GM19099 (cell line): ENCODE measurements around the gene ITCH.

ENCODE experiments used
- POLR2A ChIP-seq: IDR thresholded peaks from 3 replicates; pipeline ENCODE4 v1.6.1; 2011; ENCODE audit warnings: low read depth; ENCODE audit not compliant: insufficient read length; ENCODE audit errors: extremely low read depth

Gene ITCH

GRCh38 chr20:34403063-34403827, 40.2 kb downstream of the ITCH start:
- TF ChIP-seq POLR2A = no peak

GRCh38 chr20:34403908-34404307, 40.8 kb downstream of the ITCH start:
- TF ChIP-seq POLR2A = no peak

GRCh38 chr20:34404803-34405202, 41.7 kb downstream of the ITCH start:
- no peak for TF ChIP-seq POLR2A

GRCh38 chr20:34407962-34408474, 44.9 kb downstream of the ITCH start:
- no peak for TF ChIP-seq POLR2A

- no peak for TF ChIP-seq POLR2A
Measured at GRCh38 chr20:34410336-34410735, 47.3 kb downstream of the ITCH start.

GRCh38 chr20:34412453-34412852, 49.4 kb downstream of the ITCH start:
- no peak for TF ChIP-seq POLR2A

GRCh38 chr20:34415079-34415478, 52.0 kb downstream of the ITCH start:
- no peak for TF ChIP-seq POLR2A

GRCh38 chr20:34420146-34420545, 57.1 kb downstream of the ITCH start:
- TF ChIP-seq POLR2A = no peak

- no peak for TF ChIP-seq POLR2A
Measured at GRCh38 chr20:34420975-34421374, 57.9 kb downstream of the ITCH start.

GRCh38 chr20:34421766-34422466, 58.8 kb downstream of the ITCH start:
- TF ChIP-seq POLR2A = no peak

- no peak for TF ChIP-seq POLR2A
Measured at GRCh38 chr20:34426026-34426425, 63.0 kb downstream of the ITCH start.

- TF ChIP-seq POLR2A = no peak
Measured at GRCh38 chr20:34427331-34427730, 64.3 kb downstream of the ITCH start.

- no peak for TF ChIP-seq POLR2A
Measured at GRCh38 chr20:34427784-34428183, 64.7 kb downstream of the ITCH start.

GRCh38 chr20:34431168-34431567, 68.1 kb downstream of the ITCH start:
- TF ChIP-seq POLR2A = no peak

- TF ChIP-seq POLR2A = no peak
Measured at GRCh38 chr20:34433391-34433790, 70.3 kb downstream of the ITCH start.

GRCh38 chr20:34435589-34435988, 72.5 kb downstream of the ITCH start:
- TF ChIP-seq POLR2A = no peak
